KMS-11 (cell line): ENCODE results near the gene ATP8B1.
A peak's percentile ranks its signal among the peaks of the same experiment; 100 is the strongest.

ENCODE experiments used
- H2AFZ ChIP-seq: fragments of 200-600 bp; sonication (generic); 2 replicates; pipeline ENCODE4 v1.6.1; 2016; ENCODE audit warnings: antibody characterized with exemption, mixed run types, low read depth
- H3K27ac ChIP-seq: fragments of 200-600 bp; sonication (generic); 2 replicates; pipeline ENCODE4 v1.6.1; 2016; ENCODE audit warnings: mild to moderate bottlenecking, mixed run types
- H3K27me3 ChIP-seq: fragments of 200-600 bp; sonication (generic); 2 replicates; pipeline ENCODE4 v1.6.1; 2017; ENCODE audit warnings: mild to moderate bottlenecking, low read depth, mixed run types, moderate library complexity; ENCODE audit not compliant: insufficient read depth
- H3K36me3 ChIP-seq: fragments of 200-600 bp; sonication (generic); 2 replicates; pipeline ENCODE4 v1.6.1; 2017; ENCODE audit warnings: mild to moderate bottlenecking, mixed run types; ENCODE audit not compliant: insufficient read depth
- H3K4me1 ChIP-seq: fragments of 200-600 bp; sonication (generic); 2 replicates; pipeline ENCODE4 v1.6.1; 2016; ENCODE audit warnings: mild to moderate bottlenecking, low read depth, mixed run types; ENCODE audit not compliant: poor library complexity, severe bottlenecking
- H3K4me2 ChIP-seq: fragments of 200-600 bp; sonication (generic); 2 replicates; pipeline ENCODE4 v1.7.0; 2016; ENCODE audit warnings: mild to moderate bottlenecking, mixed run types
- H3K4me3 ChIP-seq: fragments of 200-600 bp; sonication (generic); IDR thresholded peaks from 2 replicates; pipeline ENCODE4 v1.6.1; 2017; ENCODE audit warnings: low read depth, low read length, mixed read lengths; ENCODE audit not compliant: insufficient read depth
- H3K79me2 ChIP-seq: fragments of 200-600 bp; sonication (generic); 2 replicates; pipeline ENCODE4 v1.6.1; 2016; ENCODE audit warnings: low read depth, mixed run types; ENCODE audit not compliant: insufficient read depth
- H3K9ac ChIP-seq: fragments of 200-600 bp; sonication (generic); 2 replicates; pipeline ENCODE4 v1.6.1; 2016; ENCODE audit warnings: mild to moderate bottlenecking, mixed run types
- H4K20me1 ChIP-seq: fragments of 200-600 bp; sonication (generic); 2 replicates; pipeline ENCODE4 v1.6.1; 2016; ENCODE audit warnings: mild to moderate bottlenecking, mixed run types; ENCODE audit not compliant: insufficient read depth
- CTCF ChIP-seq: fragments of 200-600 bp; sonication (generic); conservative IDR thresholded peaks from 2 replicates; pipeline ENCODE4 v1.6.1; 2017; ENCODE audit warnings: low read depth, mild to moderate bottlenecking, antibody characterized with exemption, low read length, moderate library complexity, mixed read lengths

Gene ATP8B1

DNA sequence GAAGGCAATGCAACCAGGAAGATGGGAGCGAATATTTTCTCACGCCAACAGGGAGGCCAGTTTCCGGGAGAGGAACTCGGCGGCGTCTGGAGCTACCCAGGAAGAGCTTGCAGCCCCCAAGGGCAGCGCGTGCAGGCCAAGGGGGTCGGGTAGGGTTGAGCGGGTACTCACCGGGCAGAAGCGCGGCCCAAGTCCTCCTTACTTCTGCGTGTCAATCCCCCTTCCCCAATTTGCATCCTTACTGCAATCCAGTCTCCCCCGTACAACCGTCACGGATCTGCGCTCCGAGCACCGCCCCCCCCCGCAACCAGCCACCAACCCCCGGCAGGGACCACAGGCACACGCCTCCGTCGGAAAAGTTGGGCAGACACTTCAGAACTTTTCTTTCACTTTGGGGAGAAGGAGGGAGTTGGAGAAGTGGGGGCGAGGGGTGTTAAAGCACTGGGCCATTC, 1.3 kb downstream of the ATP8B1 start:
- Histone ChIP-seq H3K79me2 (no peaks in the 10 kb centered on the region), H3K27ac (no peak overlapping the region), H3K9ac (no peak overlapping the region), H4K20me1 (no peaks in the 10 kb centered on the region), H3K4me2 (no peak overlapping the region), H2AFZ (no peak overlapping the region), H3K27me3 (no peaks in the 10 kb centered on the region), H3K36me3 (no peaks in the 10 kb centered on the region), H3K4me3 (no peak overlapping the region), H3K4me1 (peaks cover 17% of the 10 kb centered on the region)
- no peak for TF ChIP-seq CTCF

- no peaks in the 10 kb centered on the region for H3K27me3 ChIP-seq
- H3K4me3 ChIP-seq: no peak overlapping the region
- H3K79me2 ChIP-seq: no peaks in the 10 kb centered on the region
Observed at GRCh38 chr18:57801325-57801724, 1.8 kb downstream of the ATP8B1 start.

DNA sequence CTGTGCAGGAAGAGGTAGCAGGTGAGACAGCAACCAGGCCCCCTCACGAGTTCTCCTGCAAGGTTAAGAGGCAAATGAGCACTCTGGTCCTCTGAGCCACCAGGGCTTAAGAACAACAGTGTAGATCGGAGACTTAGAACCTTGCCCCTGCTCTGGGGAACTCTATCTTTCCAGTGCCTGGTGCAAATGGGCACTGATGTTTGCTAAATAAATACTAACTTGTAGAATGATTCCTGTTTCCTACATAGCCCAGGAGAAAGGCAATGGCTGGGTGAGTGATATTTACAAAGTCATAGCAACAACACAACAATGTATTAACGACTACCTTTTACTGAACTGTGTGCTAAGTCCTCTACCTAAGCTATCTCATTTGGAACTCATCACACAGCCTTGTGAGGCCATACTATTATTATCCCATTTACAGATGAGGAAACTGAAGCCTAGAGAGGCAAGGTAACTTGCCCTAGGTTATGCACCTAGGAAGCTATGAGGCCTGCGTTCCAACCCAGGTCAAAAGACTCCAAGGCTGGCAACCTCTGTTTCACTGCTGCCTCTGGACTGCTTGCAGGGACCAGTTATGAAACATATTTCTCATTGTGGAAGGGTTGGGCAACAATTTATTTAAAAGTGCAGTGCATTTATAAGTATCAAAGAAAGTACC, 4.3 kb downstream of the ATP8B1 start:
- H3K36me3 ChIP-seq: no peaks in the 10 kb centered on the region
- H3K9ac ChIP-seq: no peak overlapping the region
- H3K27ac ChIP-seq: no peak overlapping the region; the same call in 1 of the 2 replicates
- H3K27me3 ChIP-seq: no peaks in the 10 kb centered on the region
- H3K79me2 ChIP-seq: no peaks in the 10 kb centered on the region
- no peaks in the 10 kb centered on the region for H4K20me1 ChIP-seq
- no peak for TF ChIP-seq CTCF
- H3K4me2 ChIP-seq: no peak overlapping the region
- peaks cover 29% of the 10 kb centered on the region for H3K4me1 ChIP-seq
- H3K4me3 ChIP-seq: no peak overlapping the region
- no peak overlapping the region for H2AFZ ChIP-seq

More at GRCh38 chr18:57801325-57801724, 1.8 kb downstream of the ATP8B1 start:
- Histone ChIP-seq H2AFZ (no peak overlapping the region), H3K4me1 (peaks cover 22% of the 10 kb centered on the region), H3K9ac (no peak overlapping the region), H3K4me2 (no peak overlapping the region), H3K27ac (no peak overlapping the region), H3K36me3 (no peaks in the 10 kb centered on the region), H4K20me1 (no peaks in the 10 kb centered on the region)
- TF ChIP-seq CTCF: no peak

GRCh38 chr18:57797209-57797651, 5.9 kb downstream of the ATP8B1 start:
- Histone ChIP-seq H3K4me1 (peaks cover 29% of the 10 kb centered on the region), H3K4me3 (no peak overlapping the region), H3K27me3 (no peaks in the 10 kb centered on the region), H2AFZ (peak overlapping the region; percentile 27; the same call in 1 of the 2 replicates), H3K79me2 (no peaks in the 10 kb centered on the region), H3K27ac (peak overlapping the region; percentile 68), H3K36me3 (no peaks in the 10 kb centered on the region), H4K20me1 (no peaks in the 10 kb centered on the region), H3K4me2 (peak overlapping the region; percentile 22; the same call in 1 of the 2 replicates), H3K9ac (no peak overlapping the region)
- TF ChIP-seq CTCF: no peak
